Measurements from ENCODE around the gene ARGLU1.
A peak's percentile ranks its signal among the peaks of the same experiment; 100 is the strongest.

The ARGLU1 gene

GRCh38 chr13:106589716-106590115 is 21.8 kb upstream of the ARGLU1 start:
- H3K4me3 ChIP-seq (ENCODE audit: low read length): no peak overlapping the region
- no peak for DNase-seq (ENCODE audit: low read depth, low spot score)

GRCh38 chr13:106588367-106588766 is 20.4 kb upstream of the ARGLU1 start:
- no peak overlapping the region for H3K4me3 ChIP-seq (ENCODE audit: low read length)
- no peak for DNase-seq (ENCODE audit: low read depth, low spot score)

GRCh38 chr13:106587787-106588186 is 19.9 kb upstream of the ARGLU1 start:
- no peak for DNase-seq (ENCODE audit: low read depth, low spot score)
- no peak overlapping the region for H3K4me3 ChIP-seq (ENCODE audit: low read length)

- no peak for DNase-seq (ENCODE audit: low read depth, low spot score)
- H3K4me3 ChIP-seq (ENCODE audit: low read length): no peak overlapping the region
Measured at GRCh38 chr13:106586648-106587166, 18.8 kb upstream of the ARGLU1 start.

- no peak for DNase-seq (ENCODE audit: low read depth, low spot score)
- no peak overlapping the region for H3K4me3 ChIP-seq (ENCODE audit: low read length)
Measured at GRCh38 chr13:106581225-106581624, 13.3 kb upstream of the ARGLU1 start.

GRCh38 chr13:106575896-106576295 is 8.0 kb upstream of the ARGLU1 start:
- no peak for DNase-seq (ENCODE audit: low read depth, low spot score)
- no peak overlapping the region for H3K4me3 ChIP-seq (ENCODE audit: low read length)

- H3K4me3 ChIP-seq (ENCODE audit: low read length): no peak overlapping the region
- no peak for DNase-seq (ENCODE audit: low read depth, low spot score)
Measured at GRCh38 chr13:106573868-106574267, 5.9 kb upstream of the ARGLU1 start.

- no peak for DNase-seq (ENCODE audit: low read depth, low spot score)
Measured at GRCh38 chr13:106573284-106573846, 5.4 kb upstream of the ARGLU1 start.

GRCh38 chr13:106570299-106570852 is 2.4 kb upstream of the ARGLU1 start:
- no peak overlapping the region for H3K4me3 ChIP-seq (ENCODE audit: low read length)
- no peak for DNase-seq (ENCODE audit: low read depth, low spot score)

More at GRCh38 chr13:106573284-106573846, 5.4 kb upstream of the ARGLU1 start:
- no peak overlapping the region for H3K4me3 ChIP-seq (ENCODE audit: low read length)

- DNase-seq (ENCODE audit: low read depth, low spot score): no peak
- no peak overlapping the region for H3K4me3 ChIP-seq (ENCODE audit: low read length)
Measured at GRCh38 chr13:106569233-106570095, 1.5 kb upstream of the ARGLU1 start.

- peak overlapping the region; percentile 89 for H3K4me3 ChIP-seq (ENCODE audit: low read length)
- DNase-seq (ENCODE audit: low read depth, low spot score): no peak
Measured at GRCh38 chr13:106568299-106569003, 514 bp upstream of the ARGLU1 start.

- no peak for DNase-seq (ENCODE audit: low read depth, low spot score)
- peak overlapping the region; percentile 89 for H3K4me3 ChIP-seq (ENCODE audit: low read length)
Measured at GRCh38 chr13:106566641-106567473, 1.1 kb downstream of the ARGLU1 start.

GRCh38 chr13:106565127-106565775 is 2.7 kb downstream of the ARGLU1 start:
- no peak overlapping the region for H3K4me3 ChIP-seq (ENCODE audit: low read length)
- DNase-seq (ENCODE audit: low read depth, low spot score): no peak

- no peak for DNase-seq (ENCODE audit: low read depth, low spot score)
- H3K4me3 ChIP-seq (ENCODE audit: low read length): no peak overlapping the region
Measured at GRCh38 chr13:106562301-106562700, 5.6 kb downstream of the ARGLU1 start.

GRCh38 chr13:106561551-106562170 is 6.3 kb downstream of the ARGLU1 start:
- no peak overlapping the region for H3K4me3 ChIP-seq (ENCODE audit: low read length)
- DNase-seq (ENCODE audit: low read depth, low spot score): no peak

- DNase-seq (ENCODE audit: low read depth, low spot score): no peak
- no peak overlapping the region for H3K4me3 ChIP-seq (ENCODE audit: low read length)
Measured at GRCh38 chr13:106560821-106561220, 7.1 kb downstream of the ARGLU1 start.

- H3K4me3 ChIP-seq (ENCODE audit: low read length): no peak overlapping the region
- DNase-seq (ENCODE audit: low read depth, low spot score): no peak
Measured at GRCh38 chr13:106558527-106558926, 9.4 kb downstream of the ARGLU1 start.

All from Jurkat, Clone E6-1 (cell line).